Smooth muscle cell (in vitro differentiated cells): ENCODE data around the gene RSPH6A. TPM values are rescaled to one million over a fixed set of nuclear protein-coding genes. Genes with fewer than 3 reads are reported as not detected.

Source experiments
- DNase-seq: peaks from one replicate; lab custom pipeline; 2025; ENCODE audit not compliant: unreplicated experiment; lab: John Stamatoyannopoulos, UW
- H2AFZ ChIP-seq: fragments of 200-600 bp; sonication (generic); 2 replicates; pipeline ENCODE4 v1.6.0; 2016; ENCODE audit warnings: antibody characterized with exemption, low read depth, mild to moderate bottlenecking
- H3F3A ChIP-seq: fragments of 200-600 bp; sonication (generic); 2 replicates; pipeline ENCODE4 v1.6.0; 2017; ENCODE audit warnings: antibody characterized with exemption, low read depth
- H3K27ac ChIP-seq: fragments of 200-600 bp; sonication (generic); 2 replicates; pipeline ENCODE4 v1.5.1; 2016; ENCODE audit warnings: low read depth, mild to moderate bottlenecking
- H3K27me3 ChIP-seq: fragments of 200-600 bp; sonication (generic); 2 replicates; pipeline ENCODE4 v1.6.1; 2016; ENCODE audit warnings: low read depth, mild to moderate bottlenecking
- H3K36me3 ChIP-seq: fragments of 200-600 bp; sonication (generic); 2 replicates; pipeline ENCODE4 v1.5.1; 2016; ENCODE audit warnings: low read depth
- H3K4me1 ChIP-seq: fragments of 200-600 bp; sonication (generic); 2 replicates; pipeline ENCODE4 v1.5.1; 2016; ENCODE audit warnings: low read depth
- H3K4me2 ChIP-seq: fragments of 200-600 bp; sonication (generic); 2 replicates; pipeline ENCODE4 v1.6.0; 2016; ENCODE audit warnings: mild to moderate bottlenecking
- H3K4me3 ChIP-seq: fragments of 200-600 bp; sonication (generic); 2 replicates; pipeline ENCODE4 v1.5.1; 2016; ENCODE audit warnings: mild to moderate bottlenecking
- H3K79me2 ChIP-seq: fragments of 200-600 bp; sonication (generic); 2 replicates; pipeline ENCODE4 v1.6.0; 2016; ENCODE audit warnings: low read depth, mild to moderate bottlenecking
- H3K9ac ChIP-seq: fragments of 200-600 bp; sonication (generic); 2 replicates; pipeline ENCODE4 v1.6.0; 2016; ENCODE audit warnings: low read depth
- H3K9me3 ChIP-seq: fragments of 200-600 bp; sonication (generic); replicated peaks from 2 replicates; pipeline ENCODE4 v1.5.1; 2016; ENCODE audit warnings: low read depth
- H4K20me1 ChIP-seq: fragments of 200-600 bp; sonication (generic); 2 replicates; pipeline ENCODE4 v1.6.0; 2016; ENCODE audit warnings: low read depth
- CTCF ChIP-seq: fragments of 200-600 bp; sonication (generic); IDR thresholded peaks from 2 replicates; pipeline ENCODE4 v1.5.1; 2017; ENCODE audit warnings: borderline replicate concordance, mild to moderate bottlenecking, antibody characterized with exemption; ENCODE audit not compliant: insufficient read depth, poor library complexity, severe bottlenecking
- WGBS: methylation state at CpG from one replicate; pipeline ENCODE4 v1.1.7; 2016; ENCODE audit warnings: low lambda C conversion rate; 5-methylcytosine and 5-hydroxymethylcytosine counted together
- polyA plus RNA-seq: library from polyadenylated mRNA; unstranded; fragments of >200 nt; fragmentation: Nextera tagmentation; extraction: Ambion mirVana; gene quantifications from 2 replicates; pipeline ENCODE4 v1.2.1, GENCODE V29; 2016
- total RNA-seq: library from RNA; depleted of rRNA; stranded (reverse); fragments of >200 nt; gene quantifications from 2 replicates; pipeline ENCODE4 v1.2.3, GENCODE V29; 2014

The RSPH6A gene
- total and polyA plus RNA-seq, 2 experiments from 2014 or later, result 0.15 TPM; not detected in 1

GRCh38 chr19:45782820-45783785 is 32.0 kb downstream of the RSPH6A start:
- peak overlapping the region; percentile 34 for H3K9ac ChIP-seq
- no peak overlapping the region for H2AFZ ChIP-seq
- H3K4me2 ChIP-seq, result peak overlapping the region; percentile 88
- no peaks in the 10 kb centered on the region for H3K36me3 ChIP-seq
- H3K79me2 ChIP-seq, result peaks cover 34% of the 10 kb centered on the region
- no peaks in the 10 kb centered on the region for H3K9me3 ChIP-seq
- peak overlapping the region; percentile 93 for H3K27ac ChIP-seq
- H3K27me3 ChIP-seq, result no peaks in the 10 kb centered on the region
- peaks cover 15% of the 10 kb centered on the region for H3F3A ChIP-seq
- H3K4me3 ChIP-seq, result peak overlapping the region; percentile 43
- 15% methylated on average over 25 of the region's 26 CpGs for WGBS
- peaks cover 58% of the 10 kb centered on the region for H4K20me1 ChIP-seq
- peaks cover 27% of the 10 kb centered on the region for H3K4me1 ChIP-seq
- DNase-seq, result peak; percentile 56
- TF ChIP-seq CTCF, result no peak

- no peak within 1 kb of the TSS for H2AFZ ChIP-seq
- H3K9me3 ChIP-seq, result no peaks in the 10 kb centered on the region
- H3K4me2 ChIP-seq, result peak within 1 kb of the TSS; percentile 88
- H3K27me3 ChIP-seq, result no peaks in the 10 kb centered on the region
- H3K79me2 ChIP-seq, result peaks cover 25% of the 10 kb centered on the region
- DNase-seq, result no peak
- peaks cover 27% of the 10 kb centered on the region for H3K4me1 ChIP-seq
- H3K9ac ChIP-seq, result peak within 1 kb of the TSS; percentile 34
- peak within 1 kb of the TSS; percentile 93 for H3K27ac ChIP-seq
- peaks cover 18% of the 10 kb centered on the region for H3F3A ChIP-seq
- no peak for TF ChIP-seq CTCF
- peak within 1 kb of the TSS; percentile 43 for H3K4me3 ChIP-seq
- 61% methylated on average over 17 of the region's 18 CpGs for WGBS
- H4K20me1 ChIP-seq, result peaks cover 63% of the 10 kb centered on the region
- no peaks in the 10 kb centered on the region for H3K36me3 ChIP-seq
These were observed 32.9 kb downstream of the RSPH6A start, which contains the start of gene DMPK for GRCh38 chr19:45782162-45782691. Gene DMPK, minus strand, starts transcription at chr19:45782490. Its CDS starts 138 bp downstream, at chr19:45782352.

- Histone ChIP-seq H3K4me3 (peak overlapping the region; percentile 43), H3F3A (peaks cover 25% of the 10 kb centered on the region), H2AFZ (no peak overlapping the region), H3K9me3 (no peaks in the 10 kb centered on the region), H3K4me2 (peak overlapping the region; percentile 88), H4K20me1 (peaks cover 60% of the 10 kb centered on the region), H3K79me2 (peaks cover 19% of the 10 kb centered on the region), H3K9ac (no peak overlapping the region), H3K4me1 (peaks cover 27% of the 10 kb centered on the region), H3K27me3 (no peaks in the 10 kb centered on the region), H3K36me3 (no peaks in the 10 kb centered on the region), H3K27ac (peak overlapping the region; percentile 93)
- DNase-seq, result no peak
- WGBS, result 72% methylated on average over 12 of the region's 17 CpGs
- no peak for TF ChIP-seq CTCF
These were observed 33.6 kb downstream of the RSPH6A start for GRCh38 chr19:45781214-45782161.
